Pancreas (tissue), 10 donors: ENCODE measurements around the gene NXN. TPM values are rescaled to one million over a fixed set of nuclear protein-coding genes. Genes with fewer than 3 reads are reported as not detected.

Source experiments
- ATAC-seq, 4 donors: fragments of 200-7000 bp; cut with Tn5 transposase; one replicate each; pipeline versions ENCODE4 v1.8.0 to v1.9.1; 2020; ENCODE audit warnings: mild to moderate bottlenecking in 4 of 4, moderate library complexity in 4 of 4
- DNase-seq, 6 donors: peaks; one replicate each; pipeline ENCODE4 v3.0.0-alpha.2; 2020
- FAIRE-seq: peaks from 2 replicates; lab custom pipeline; 2012; peaks lifted over from hg19 to GRCh38; lab: Jason Lieb, UNC
- H3K27ac ChIP-seq, 4 donors: fragments of 200-600 bp; sonication (generic); 1 replicate in 3 of 4; 2 replicates in 1 of 4; pipeline versions ENCODE4 v1.5.0 to v1.8.0; 2020
- H3K27me3 ChIP-seq, 4 donors: fragments of 200-600 bp; one replicate each; pipeline ENCODE4 v1.8.0; 2021
- H3K36me3 ChIP-seq, 3 donors: fragments of 200-600 bp; sonication (generic) in 1 of 3; one replicate each; pipeline versions ENCODE4 v1.5.0 to v1.8.0; 2020 to 2021
- H3K4me1 ChIP-seq, 3 donors: fragments of 200-600 bp; one replicate each; pipeline ENCODE4 v1.8.0; 2021
- H3K4me3 ChIP-seq, 4 donors: fragments of 200-600 bp; sonication (generic) in 2 of 4; one replicate each; pipeline versions ENCODE4 v1.5.0 to v1.8.0; 2020 to 2021
- H3K9me3 ChIP-seq, 4 donors: fragments of 200-600 bp; one replicate each; pipeline ENCODE4 v1.8.0; 2021
- WGBS, 2 donors: extraction: QIAGEN DNeasy Blood & Tissue Kit; methylation state at CpG; one replicate each; pipeline ENCODE4 v1.1.7; 2013; 5-methylcytosine and 5-hydroxymethylcytosine counted together
- intact Hi-C, 3 donors: fragments of 100-400 bp; cut with DNase I; formaldehyde crosslinking; loops; one replicate each; pipeline versions ENCODE4 v1.11.1 to v1.14.2; 2022
- polyA plus RNA-seq, 2 donors: library from polyadenylated mRNA; stranded (reverse); fragments of 200-250 nt; gene quantifications; one replicate each; pipeline ENCODE4 v1.2.3, GENCODE V29; 2013
- total RNA-seq, 6 donors: library from RNA; stranded (reverse); fragmentation: NEBNext Ultra II Directional in 4 of 6; extraction: Animal tissue kit (Norgen Biotek cat#: 25700) in 4 of 6; gene quantifications; one replicate each; pipeline versions ENCODE4 v1.2.1 to v1.2.4, GENCODE V29; 2021 to 2023
- TF ChIP-seq, protein P1 (sequence below), 4 donors: fragments of 200-600 bp; sonication (generic) in 3 of 4; IDR thresholded peaks; one replicate each; pipeline versions ENCODE4 v1.5.0 to v1.8.0; 2021; ENCODE audit warnings: antibody characterized with exemption in 4 of 4
- donor health status: healthy with polysubstance abuse.
- donor health status: DM: no; HTN: no; CAD: no; lungs with moderate emphysema.
- donor health status: DM: no; HTN: no; CAD: no.
- donor health status: control.
- donor health status: control.
- donor health status: Bipolar disorder and iron deficiency.
- donor health status: DM: yes; HTN: yes; CAD: no.
- donor health status: DM: no; HTN: no; CAD: no.
- donor health status: DM: no; HTN: no; CAD: no.
- donor health status: DM: yes; HTN: yes; CAD: no.

The NXN gene
- total and polyA plus RNA-seq, 8 donors, result 17.4 to 35.0 (median 29.4) TPM

DNA sequence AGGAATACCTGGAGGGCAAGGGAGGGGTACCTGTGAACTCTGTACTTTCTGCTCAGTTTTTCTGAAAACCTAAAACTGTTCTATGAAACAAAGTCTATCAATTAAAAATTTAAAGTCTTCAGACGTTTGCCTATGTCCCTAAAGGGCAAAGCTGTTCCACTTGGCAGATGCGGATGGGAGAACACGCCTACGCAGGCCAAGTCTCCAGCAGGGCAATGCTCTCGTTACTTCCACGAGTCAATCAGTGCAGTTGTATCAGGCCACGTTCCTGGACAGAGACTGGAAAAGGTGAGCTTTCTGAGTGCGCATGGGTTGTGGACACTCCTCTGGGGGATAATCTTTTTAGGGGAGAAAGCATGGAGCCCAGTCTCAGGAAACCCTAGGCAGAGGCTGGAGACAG lies 86.6 kb downstream of the NXN start:
- TF ChIP-seq, protein P1, sequence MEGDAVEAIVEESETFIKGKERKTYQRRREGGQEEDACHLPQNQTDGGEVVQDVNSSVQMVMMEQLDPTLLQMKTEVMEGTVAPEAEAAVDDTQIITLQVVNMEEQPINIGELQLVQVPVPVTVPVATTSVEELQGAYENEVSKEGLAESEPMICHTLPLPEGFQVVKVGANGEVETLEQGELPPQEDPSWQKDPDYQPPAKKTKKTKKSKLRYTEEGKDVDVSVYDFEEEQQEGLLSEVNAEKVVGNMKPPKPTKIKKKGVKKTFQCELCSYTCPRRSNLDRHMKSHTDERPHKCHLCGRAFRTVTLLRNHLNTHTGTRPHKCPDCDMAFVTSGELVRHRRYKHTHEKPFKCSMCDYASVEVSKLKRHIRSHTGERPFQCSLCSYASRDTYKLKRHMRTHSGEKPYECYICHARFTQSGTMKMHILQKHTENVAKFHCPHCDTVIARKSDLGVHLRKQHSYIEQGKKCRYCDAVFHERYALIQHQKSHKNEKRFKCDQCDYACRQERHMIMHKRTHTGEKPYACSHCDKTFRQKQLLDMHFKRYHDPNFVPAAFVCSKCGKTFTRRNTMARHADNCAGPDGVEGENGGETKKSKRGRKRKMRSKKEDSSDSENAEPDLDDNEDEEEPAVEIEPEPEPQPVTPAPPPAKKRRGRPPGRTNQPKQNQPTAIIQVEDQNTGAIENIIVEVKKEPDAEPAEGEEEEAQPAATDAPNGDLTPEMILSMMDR (IDR thresholded peaks at IDR 0.05), result no peak
- H3K4me3 ChIP-seq, result no peak overlapping the region
- intact Hi-C loops, result no loop called here
- no peak for ATAC-seq
- H3K27ac ChIP-seq, result no peak overlapping the region
- H3K27me3 ChIP-seq, result no peaks in the 10 kb centered on the region
- H3K4me1 ChIP-seq, result no peaks in the 10 kb centered on the region
- no peaks in the 10 kb centered on the region for H3K9me3 ChIP-seq
- H3K36me3 ChIP-seq, result no peaks in the 10 kb centered on the region
- no peak for FAIRE-seq
- no peak for DNase-seq
- WGBS, 2 donors, result 84 to 86% methylated on average over 8 of the region's 8 CpGs

DNA sequence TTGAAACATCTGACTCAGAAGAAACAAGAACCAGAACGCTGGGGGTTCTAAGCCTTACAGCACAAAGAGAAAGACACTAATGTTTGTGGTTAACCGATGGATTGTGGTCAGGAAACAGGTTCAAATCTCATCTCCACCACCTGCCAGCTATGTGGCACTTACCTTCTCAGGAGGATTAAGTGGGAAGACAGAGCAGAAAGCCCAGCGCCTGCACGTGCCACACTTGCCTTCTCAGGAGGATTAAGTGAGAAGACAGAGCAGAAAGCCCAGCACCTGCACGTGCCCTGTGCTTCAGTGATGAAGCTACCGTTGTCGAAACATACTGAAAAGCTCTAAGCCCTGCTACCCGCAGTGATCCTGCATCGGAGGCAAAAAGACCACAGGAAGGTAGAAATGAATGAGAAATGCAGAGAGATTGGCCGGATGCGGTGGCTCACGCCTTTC lies 90.6 kb downstream of the NXN start:
- intact Hi-C loops, result no loop called here
- WGBS, 2 donors, result 81 to 84% methylated on average over 12 of the region's 12 CpGs
- H3K27me3 ChIP-seq, result no peaks in the 10 kb centered on the region
- peaks cover 0 to 4% (median 0%) of the 10 kb centered on the region in 3 donors for H3K4me1 ChIP-seq
- no peak overlapping the region for H3K27ac ChIP-seq
- DNase-seq (no peak), ATAC-seq (no peak), FAIRE-seq (no peak)
- no peaks in the 10 kb centered on the region for H3K36me3 ChIP-seq
- TF ChIP-seq, protein P1 (IDR thresholded peaks at IDR 0.05), result no peak
- no peaks in the 10 kb centered on the region for H3K9me3 ChIP-seq
- no peak overlapping the region for H3K4me3 ChIP-seq

DNA sequence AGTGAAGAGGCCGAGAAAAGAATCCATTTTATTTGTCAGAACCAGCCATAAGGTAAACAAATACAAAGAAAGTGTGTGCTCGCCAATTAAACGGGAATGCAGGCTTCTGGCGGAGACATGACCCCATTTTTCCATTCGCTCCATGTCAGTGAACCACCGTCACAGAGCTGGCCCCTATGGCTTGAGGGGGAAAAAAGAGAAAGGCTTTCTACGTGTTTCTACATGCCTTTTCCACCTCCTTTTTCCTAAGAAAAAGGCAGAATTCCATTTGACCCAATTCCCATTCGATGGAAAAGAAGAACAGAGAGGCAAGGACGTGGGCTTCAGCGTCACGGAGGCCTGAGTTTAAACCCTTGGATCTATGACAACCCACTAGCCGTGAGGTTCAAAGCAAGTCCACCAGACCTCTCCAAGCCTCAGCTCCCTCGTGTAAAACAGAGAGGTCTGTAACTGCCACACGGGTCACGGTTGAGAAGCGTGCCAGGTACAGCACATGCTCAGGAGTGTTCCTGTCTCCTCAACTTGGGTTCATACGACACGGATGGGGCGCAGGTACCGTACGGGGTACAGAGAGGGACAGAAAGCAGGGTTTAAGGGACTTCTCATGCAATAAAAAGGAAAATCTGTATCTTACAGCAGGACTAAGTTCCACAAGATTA lies 91.9 kb downstream of the NXN start:
- ATAC-seq (no peak), DNase-seq (no peak), FAIRE-seq (no peak)
- TF ChIP-seq, protein P1 (IDR thresholded peaks at IDR 0.05), result no peak
- intact Hi-C loops, result no loop called here
- 82 to 85% methylated on average over 21 of the region's 21 CpGs for WGBS, 2 donors
- no peaks in the 10 kb centered on the region for H3K9me3 ChIP-seq
- H3K27ac ChIP-seq, result no peak overlapping the region
- H3K27me3 ChIP-seq, result no peaks in the 10 kb centered on the region
- no peaks in the 10 kb centered on the region for H3K36me3 ChIP-seq
- peaks cover 8 to 16% (median 12%) of the 10 kb centered on the region in 3 donors for H3K4me1 ChIP-seq
- no peak overlapping the region for H3K4me3 ChIP-seq

DNA sequence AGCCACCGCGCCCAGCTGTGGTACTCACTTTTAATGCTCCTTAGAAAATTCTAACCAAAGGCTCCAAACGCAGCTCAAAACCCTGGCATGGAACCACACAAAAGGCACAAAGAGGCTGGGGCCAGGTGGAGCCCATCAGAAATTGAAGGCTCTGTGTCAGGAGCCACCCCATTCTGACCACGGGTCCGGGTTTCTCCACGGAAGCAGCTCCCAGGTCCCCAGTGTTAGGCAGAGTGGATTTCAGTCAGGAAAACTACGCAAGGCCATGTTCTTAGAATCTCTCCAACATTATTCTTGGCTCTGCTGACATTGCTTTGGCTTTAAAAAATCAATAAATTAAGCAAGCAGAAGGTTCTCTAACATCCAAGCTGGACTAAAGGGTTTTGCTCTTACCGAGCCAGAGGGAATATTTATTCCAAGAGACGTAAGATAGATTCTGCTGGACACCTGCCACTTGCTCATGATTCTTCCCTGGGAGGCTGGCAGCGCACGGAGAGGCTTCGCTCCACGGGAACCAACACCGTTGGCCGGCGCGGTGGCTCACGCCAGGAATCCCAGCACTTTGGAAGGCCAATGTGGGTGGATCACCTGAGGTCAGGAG lies 93.5 kb downstream of the NXN start:
- peak; percentile 31 to 75 (median 52) for ATAC-seq
- FAIRE-seq, result no peak
- intact Hi-C loops, result no loop called here
- Histone ChIP-seq H3K4me3 (no peak overlapping the region), H3K27ac (peak overlapping the region; percentile 26 to 62 (median 43)), H3K36me3 (no peaks in the 10 kb centered on the region), H3K4me1 (peaks cover 10 to 30% (median 21%) of the 10 kb centered on the region in 3 donors), H3K27me3 (no peaks in the 10 kb centered on the region), H3K9me3 (no peaks in the 10 kb centered on the region)
- TF ChIP-seq, protein P1 (IDR thresholded peaks at IDR 0.05), result no peak
- DNase-seq, result peak; percentile 67 to 90 (median 85)
- 35 to 44% methylated on average over 18 of the region's 18 CpGs for WGBS, 2 donors

DNA sequence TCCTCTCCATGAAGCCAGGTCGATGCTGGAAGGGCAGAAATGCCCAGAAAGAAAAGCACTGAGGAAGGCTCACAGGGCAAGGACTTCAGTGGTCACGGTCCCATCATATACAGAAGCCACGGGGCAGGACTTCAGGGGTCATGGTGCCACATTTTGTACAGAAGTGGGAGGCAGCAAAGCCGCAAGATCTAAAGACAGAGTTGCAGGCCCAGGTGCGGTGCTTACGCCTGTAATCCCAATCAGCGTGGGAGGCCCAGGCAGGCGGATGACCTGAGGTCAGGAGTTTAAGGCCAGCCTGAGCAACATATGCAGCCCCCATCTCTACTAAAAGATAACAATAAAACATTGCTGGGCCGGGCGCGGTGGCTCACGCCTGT lies 96.0 kb downstream of the NXN start:
- H3K27me3 ChIP-seq, result no peaks in the 10 kb centered on the region
- no peaks in the 10 kb centered on the region for H3K9me3 ChIP-seq
- DNase-seq (no peak), ATAC-seq (no peak), FAIRE-seq (no peak)
- TF ChIP-seq, protein P1 (IDR thresholded peaks at IDR 0.05), result no peak
- no peak overlapping the region for H3K4me3 ChIP-seq
- peak overlapping the region in 2 of 4 donors; percentile 87 to 88 for H3K27ac ChIP-seq
- WGBS, 2 donors, result 37 to 38% methylated on average over 12 of the region's 12 CpGs
- intact Hi-C loops, result loop anchor here in 1 of 3 donors (5.0 kb wide), 1 partner anchor 94 kb away; the partner anchor contains the start of gene NXN
- no peaks in the 10 kb centered on the region for H3K36me3 ChIP-seq
- H3K4me1 ChIP-seq, result peaks cover 27 to 49% (median 27%) of the 10 kb centered on the region in 3 donors
